Measurements from ENCODE around the gene TTLL5. TPM values are rescaled to one million over a fixed set of nuclear protein-coding genes. Genes with fewer than 3 reads are reported as not detected.

TTLL5 gene
- total and polyA plus RNA-seq, 2 of the 13 experiments (the other 11 are each of a cell fraction or from before 2014, with no cell fraction given) = 11.8 to 18.8 TPM

DNA sequence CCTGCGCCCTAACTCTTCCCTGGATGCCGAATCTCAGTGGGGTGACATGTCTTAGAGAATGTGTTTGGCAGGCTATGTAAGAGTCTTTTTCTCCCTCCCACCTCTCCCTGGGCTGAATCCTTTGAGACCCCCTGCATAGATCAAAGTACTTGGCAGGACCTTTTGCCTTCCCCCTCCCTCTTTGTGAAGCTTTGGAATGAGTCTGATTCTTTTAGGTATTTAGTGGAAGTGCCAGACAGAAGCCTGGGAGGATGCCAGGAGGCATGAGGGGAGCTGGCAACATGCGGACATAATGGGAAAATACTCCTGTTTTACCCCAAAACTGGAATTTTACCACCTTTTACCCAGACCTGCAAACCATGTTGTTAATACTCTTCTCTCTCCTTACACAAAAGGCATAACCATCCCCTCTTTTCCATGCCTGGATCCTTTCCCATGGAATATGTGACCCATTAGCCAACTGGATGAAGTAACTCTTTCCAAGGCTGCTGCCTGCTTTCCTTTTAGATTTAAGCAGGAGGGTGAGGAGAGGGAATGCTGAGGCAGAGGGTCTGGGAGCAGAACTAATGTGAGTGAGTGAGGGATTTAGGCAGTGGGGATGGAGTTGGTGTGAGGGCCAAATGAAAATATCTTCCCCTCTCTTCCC is 41.7 kb downstream of the TTLL5 start (continued):
- TF ChIP-seq HDAC2 (CRISPR knock-in tag; IDR thresholded peaks at IDR 0.05) (no peak), PPARG (CRISPR knock-in tag; conservative IDR thresholded peaks at IDR 0.05) (no peak)

DNA sequence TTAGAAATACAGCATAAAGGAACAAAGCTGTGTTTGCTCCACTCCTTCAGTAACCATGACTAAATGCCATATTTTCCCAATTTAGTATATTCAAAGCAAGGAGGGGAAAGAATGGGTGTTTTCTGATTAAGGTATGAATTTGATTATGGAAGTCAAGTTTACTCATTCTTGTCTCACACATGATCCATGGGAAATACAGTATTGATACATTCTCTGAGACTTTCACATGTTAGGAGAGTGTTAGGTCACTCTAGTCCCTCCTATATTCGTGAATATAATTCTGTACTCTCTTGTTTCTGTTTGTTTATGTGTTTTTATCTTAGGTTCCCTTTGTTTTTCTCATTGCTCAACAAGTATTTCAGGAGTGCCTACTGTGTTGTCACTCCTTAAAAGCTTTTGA is 42.4 kb downstream of the TTLL5 start:
- BruUV-seq (replicated peaks) = no TSS peak
- Histone ChIP-seq H3K36me3 (replicated peaks in 1 of 2; ENCODE audit: control insufficient read depth in 1 of 2, insufficient read depth in 2 of 2, low read length in 2 of 2) (peaks cover 4 to 42% of the 10 kb centered on the region in 2 experiments), H3K9ac (ENCODE audit: insufficient read depth, low read depth, low read length) (no peak overlapping the region), H3K79me2 (ENCODE audit: insufficient read depth, low read length) (no peaks in the 10 kb centered on the region), H3K9me3 (ENCODE audit: low read length) (no peaks in the 10 kb centered on the region), H3K27ac (ENCODE audit: extremely low read length, insufficient read depth, low read length) (no peak overlapping the region), H3K4me3 (replicated peaks in 1 of 3; ENCODE audit: insufficient read depth in 1 of 3, low read depth in 2 of 3, low read length in 3 of 3) (no peak overlapping the region), H3K4me2 (ENCODE audit: low read depth, low read length) (no peak overlapping the region), H3K27me3 (ENCODE audit: control insufficient read depth in 1 of 2, insufficient read depth in 2 of 2, low read length in 2 of 2) (no peaks in the 10 kb centered on the region), H3K4me1 (ENCODE audit: insufficient read depth, low read length) (no peaks in the 10 kb centered on the region), H2AFZ (ENCODE audit: low read length) (no peak overlapping the region), H4K20me1 (ENCODE audit: insufficient read depth, low read length) (no peaks in the 10 kb centered on the region)
- TF ChIP-seq ZNF615 (CRISPR knock-in tag; IDR thresholded peaks at IDR 0.05; ENCODE audit: borderline replicate concordance) = no peak
- no peak for TF ChIP-seq ADNP (CRISPR knock-in tag; IDR thresholded peaks at IDR 0.05)
- TF ChIP-seq HNRNPUL1 (IDR thresholded peaks at IDR 0.05; ENCODE audit: low read depth, low read length) = no peak
- TF ChIP-seq MED13 (CRISPR knock-in tag; IDR thresholded peaks at IDR 0.05) = no peak
- no peak for TF ChIP-seq YY1 (IDR thresholded peaks at IDR 0.05; ENCODE audit: insufficient read depth, insufficient replicate concordance, low read depth, low read length)
- TF ChIP-seq, protein P1, sequence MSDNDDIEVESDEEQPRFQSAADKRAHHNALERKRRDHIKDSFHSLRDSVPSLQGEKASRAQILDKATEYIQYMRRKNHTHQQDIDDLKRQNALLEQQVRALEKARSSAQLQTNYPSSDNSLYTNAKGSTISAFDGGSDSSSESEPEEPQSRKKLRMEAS (IDR thresholded peaks at IDR 0.05) = no peak
- TF ChIP-seq ZNF30 (CRISPR knock-in tag; IDR thresholded peaks at IDR 0.05) = no peak
- ATAC-seq (no peak), FAIRE-seq (no peak), DNase-seq (ENCODE audit: low spot score) (no peak)
- in situ Hi-C loops (cut with HindIII; ENCODE audit: extremely low pct_ligation_motif_present, low pct_unique_long_range_greater_than_20kb) (loop anchor here (25.0 kb wide), 1 partner anchor 684 kb away; the partner anchor contains the start of gene ESRRB), intact Hi-C loops (cut with micrococcal nuclease; ENCODE audit: unreplicated experiment) (no loop called here)
- ChIA-PET CTCF (ENCODE audit: low intra/inter-chr PET ratio, low total read pairs) (no interaction called here), POLR2A (no interaction called here)
- 100% methylated on average over 1 of the region's 1 CpG for WGBS (ENCODE audit: low lambda C conversion rate)
